ENCODE data around the gene CMIP.

CMIP gene

GRCh38 chr16:81448154-81449131 lies 3.8 kb downstream of the CMIP start:
- DNase-seq = no peak

- no peak for DNase-seq
These were observed 4.6 kb downstream of the CMIP start for GRCh38 chr16:81449241-81449640.

GRCh38 chr16:81449899-81450608 lies 5.4 kb downstream of the CMIP start:
- DNase-seq = no peak

GRCh38 chr16:81450783-81451491 lies 6.3 kb downstream of the CMIP start:
- DNase-seq = no peak

- peak; percentile 69 for DNase-seq
These were observed 7.4 kb downstream of the CMIP start for GRCh38 chr16:81451753-81452680.

GRCh38 chr16:81453091-81453728 lies 8.6 kb downstream of the CMIP start:
- DNase-seq = no peak

- DNase-seq = no peak
These were observed 9.4 kb downstream of the CMIP start for GRCh38 chr16:81454044-81454443.

- DNase-seq = no peak
These were observed 10.4 kb downstream of the CMIP start for GRCh38 chr16:81455006-81455405.

GRCh38 chr16:81455720-81456494 lies 11.3 kb downstream of the CMIP start:
- DNase-seq = no peak

- no peak for DNase-seq
These were observed 12.1 kb downstream of the CMIP start for GRCh38 chr16:81456523-81457325.

- DNase-seq = no peak
These were observed 12.9 kb downstream of the CMIP start for GRCh38 chr16:81457326-81458133.

GRCh38 chr16:81458149-81458669 lies 13.6 kb downstream of the CMIP start:
- no peak for DNase-seq

- no peak for DNase-seq
These were observed 14.4 kb downstream of the CMIP start for GRCh38 chr16:81458827-81459598.

- DNase-seq = no peak
These were observed 15.5 kb downstream of the CMIP start for GRCh38 chr16:81460075-81460474.

- DNase-seq = no peak
These were observed 16.6 kb downstream of the CMIP start for GRCh38 chr16:81461243-81461642.

GRCh38 chr16:81461766-81462165 lies 17.2 kb downstream of the CMIP start:
- no peak for DNase-seq

GRCh38 chr16:81462683-81463082 lies 18.1 kb downstream of the CMIP start:
- DNase-seq = no peak

- DNase-seq = no peak
These were observed 18.8 kb downstream of the CMIP start for GRCh38 chr16:81463296-81463890.
